Smooth muscle cell (in vitro differentiated cells): ENCODE results near the gene C1QTNF8. TPM values are rescaled to one million over a fixed set of nuclear protein-coding genes. Genes with fewer than 3 reads are reported as not detected.

Experiments
- DNase-seq: peaks from one replicate; lab custom pipeline; 2025; ENCODE audit not compliant: unreplicated experiment; lab: John Stamatoyannopoulos, UW
- H2AFZ ChIP-seq: fragments of 200-600 bp; sonication (generic); 2 replicates; pipeline ENCODE4 v1.6.0; 2016; ENCODE audit warnings: antibody characterized with exemption, low read depth, mild to moderate bottlenecking
- H3F3A ChIP-seq: fragments of 200-600 bp; sonication (generic); 2 replicates; pipeline ENCODE4 v1.6.0; 2017; ENCODE audit warnings: antibody characterized with exemption, low read depth
- H3K27ac ChIP-seq: fragments of 200-600 bp; sonication (generic); 2 replicates; pipeline ENCODE4 v1.5.1; 2016; ENCODE audit warnings: low read depth, mild to moderate bottlenecking
- H3K27me3 ChIP-seq: fragments of 200-600 bp; sonication (generic); 2 replicates; pipeline ENCODE4 v1.6.1; 2016; ENCODE audit warnings: low read depth, mild to moderate bottlenecking
- H3K36me3 ChIP-seq: fragments of 200-600 bp; sonication (generic); 2 replicates; pipeline ENCODE4 v1.5.1; 2016; ENCODE audit warnings: low read depth
- H3K4me1 ChIP-seq: fragments of 200-600 bp; sonication (generic); 2 replicates; pipeline ENCODE4 v1.5.1; 2016; ENCODE audit warnings: low read depth
- H3K4me2 ChIP-seq: fragments of 200-600 bp; sonication (generic); 2 replicates; pipeline ENCODE4 v1.6.0; 2016; ENCODE audit warnings: mild to moderate bottlenecking
- H3K4me3 ChIP-seq: fragments of 200-600 bp; sonication (generic); 2 replicates; pipeline ENCODE4 v1.5.1; 2016; ENCODE audit warnings: mild to moderate bottlenecking
- H3K79me2 ChIP-seq: fragments of 200-600 bp; sonication (generic); 2 replicates; pipeline ENCODE4 v1.6.0; 2016; ENCODE audit warnings: low read depth, mild to moderate bottlenecking
- H3K9ac ChIP-seq: fragments of 200-600 bp; sonication (generic); 2 replicates; pipeline ENCODE4 v1.6.0; 2016; ENCODE audit warnings: low read depth
- H3K9me3 ChIP-seq: fragments of 200-600 bp; sonication (generic); replicated peaks from 2 replicates; pipeline ENCODE4 v1.5.1; 2016; ENCODE audit warnings: low read depth
- H4K20me1 ChIP-seq: fragments of 200-600 bp; sonication (generic); 2 replicates; pipeline ENCODE4 v1.6.0; 2016; ENCODE audit warnings: low read depth
- WGBS: methylation state at CpG from one replicate; pipeline ENCODE4 v1.1.7; 2016; ENCODE audit warnings: low lambda C conversion rate; 5-methylcytosine and 5-hydroxymethylcytosine counted together
- polyA plus RNA-seq: library from polyadenylated mRNA; unstranded; fragments of >200 nt; fragmentation: Nextera tagmentation; extraction: Ambion mirVana; gene quantifications from 2 replicates; pipeline ENCODE4 v1.2.1, GENCODE V29; 2016
- total RNA-seq: library from RNA; depleted of rRNA; stranded (reverse); fragments of >200 nt; gene quantifications from 2 replicates; pipeline ENCODE4 v1.2.3, GENCODE V29; 2014
- TF ChIP-seq, protein P1 (sequence below): fragments of 200-600 bp; sonication (generic); IDR thresholded peaks from 2 replicates; pipeline ENCODE4 v1.5.1; 2017; ENCODE audit warnings: borderline replicate concordance, mild to moderate bottlenecking, antibody characterized with exemption; ENCODE audit not compliant: insufficient read depth, poor library complexity, severe bottlenecking

The C1QTNF8 gene
- total and polyA plus RNA-seq, 2 experiments from 2014 or later: not detected

DNA sequence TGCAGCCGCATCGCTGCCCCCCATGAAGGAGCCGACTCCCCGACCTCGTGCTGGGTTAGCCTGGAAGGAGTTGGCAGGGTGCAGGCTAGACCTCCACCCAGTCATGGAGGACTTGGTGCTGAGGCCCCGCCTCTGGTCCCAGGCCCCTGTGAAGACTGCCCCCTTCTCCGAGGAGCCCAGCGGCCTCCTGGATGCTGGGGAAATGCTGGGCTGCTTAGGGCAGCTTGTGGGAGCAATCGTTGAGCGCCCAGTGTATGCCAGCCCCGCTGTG lies 21.7 kb downstream of the C1QTNF8 start:
- no peak overlapping the region for H3K27ac ChIP-seq
- H3K9me3 ChIP-seq: no peaks in the 10 kb centered on the region
- 78% methylated on average over 10 of the region's 11 CpGs for WGBS
- no peak overlapping the region for H3K4me2 ChIP-seq
- no peaks in the 10 kb centered on the region for H3K79me2 ChIP-seq
- H3K4me1 ChIP-seq: no peaks in the 10 kb centered on the region
- H3K4me3 ChIP-seq: no peak overlapping the region
- no peak for DNase-seq
- H3K9ac ChIP-seq: no peak overlapping the region
- no peaks in the 10 kb centered on the region for H3F3A ChIP-seq
- TF ChIP-seq, protein P1, sequence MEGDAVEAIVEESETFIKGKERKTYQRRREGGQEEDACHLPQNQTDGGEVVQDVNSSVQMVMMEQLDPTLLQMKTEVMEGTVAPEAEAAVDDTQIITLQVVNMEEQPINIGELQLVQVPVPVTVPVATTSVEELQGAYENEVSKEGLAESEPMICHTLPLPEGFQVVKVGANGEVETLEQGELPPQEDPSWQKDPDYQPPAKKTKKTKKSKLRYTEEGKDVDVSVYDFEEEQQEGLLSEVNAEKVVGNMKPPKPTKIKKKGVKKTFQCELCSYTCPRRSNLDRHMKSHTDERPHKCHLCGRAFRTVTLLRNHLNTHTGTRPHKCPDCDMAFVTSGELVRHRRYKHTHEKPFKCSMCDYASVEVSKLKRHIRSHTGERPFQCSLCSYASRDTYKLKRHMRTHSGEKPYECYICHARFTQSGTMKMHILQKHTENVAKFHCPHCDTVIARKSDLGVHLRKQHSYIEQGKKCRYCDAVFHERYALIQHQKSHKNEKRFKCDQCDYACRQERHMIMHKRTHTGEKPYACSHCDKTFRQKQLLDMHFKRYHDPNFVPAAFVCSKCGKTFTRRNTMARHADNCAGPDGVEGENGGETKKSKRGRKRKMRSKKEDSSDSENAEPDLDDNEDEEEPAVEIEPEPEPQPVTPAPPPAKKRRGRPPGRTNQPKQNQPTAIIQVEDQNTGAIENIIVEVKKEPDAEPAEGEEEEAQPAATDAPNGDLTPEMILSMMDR: no peak
- peaks cover 41% of the 10 kb centered on the region for H3K27me3 ChIP-seq
- no peaks in the 10 kb centered on the region for H3K36me3 ChIP-seq
- no peaks in the 10 kb centered on the region for H4K20me1 ChIP-seq
- no peak overlapping the region for H2AFZ ChIP-seq

DNA sequence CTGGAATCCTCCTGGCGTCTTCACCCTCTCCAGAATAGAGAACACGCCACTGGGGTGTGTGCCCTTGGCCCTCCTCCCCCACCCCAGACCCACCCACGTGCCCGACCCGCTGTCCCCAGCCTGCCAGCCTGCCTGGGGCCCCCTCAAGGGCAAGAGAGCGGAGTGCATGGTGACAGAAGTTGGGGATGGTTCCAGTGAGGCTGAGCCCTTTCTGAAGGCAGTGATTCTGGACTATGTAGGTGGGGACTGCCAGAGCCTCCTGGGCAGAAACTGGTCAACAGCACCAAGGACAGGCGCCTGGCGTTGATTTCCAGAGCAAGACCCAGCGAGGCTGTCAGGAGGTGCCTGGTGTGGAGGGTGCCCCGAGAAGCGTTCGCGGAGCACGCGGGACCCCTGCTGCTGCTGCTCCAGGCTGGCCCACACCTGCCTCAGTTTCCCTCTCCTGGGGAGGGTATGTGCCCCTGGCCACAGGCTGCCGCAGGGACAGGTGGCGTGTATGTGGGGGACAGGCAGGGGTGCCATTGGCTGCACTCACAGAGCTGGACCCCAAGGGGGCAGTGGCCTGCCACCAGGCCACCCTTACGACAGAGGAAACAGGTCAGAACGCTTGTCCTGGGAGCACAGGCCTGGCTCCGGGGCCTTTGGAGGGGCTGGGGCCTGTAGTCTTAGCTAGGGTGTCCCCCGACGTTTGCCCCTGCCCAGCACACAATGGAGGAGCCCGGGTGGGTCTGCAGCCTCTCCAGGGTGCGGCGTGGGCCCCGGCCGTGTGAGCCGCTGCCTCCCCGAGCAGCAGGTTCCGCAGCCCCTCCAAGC lies 22.3 kb downstream of the C1QTNF8 start:
- Histone ChIP-seq H4K20me1 (no peaks in the 10 kb centered on the region), H3K27ac (no peak overlapping the region), H3K4me3 (no peak overlapping the region), H2AFZ (no peak overlapping the region), H3K27me3 (peaks cover 41% of the 10 kb centered on the region), H3K9ac (no peak overlapping the region), H3K4me2 (no peak overlapping the region), H3K9me3 (no peaks in the 10 kb centered on the region), H3K4me1 (no peaks in the 10 kb centered on the region), H3K36me3 (no peaks in the 10 kb centered on the region), H3K79me2 (no peaks in the 10 kb centered on the region), H3F3A (no peaks in the 10 kb centered on the region)
- 88% methylated on average over 29 of the region's 30 CpGs for whole genome bisulfite sequencing
- no peak for DNase-seq
- TF ChIP-seq, protein P1: no peak

DNA sequence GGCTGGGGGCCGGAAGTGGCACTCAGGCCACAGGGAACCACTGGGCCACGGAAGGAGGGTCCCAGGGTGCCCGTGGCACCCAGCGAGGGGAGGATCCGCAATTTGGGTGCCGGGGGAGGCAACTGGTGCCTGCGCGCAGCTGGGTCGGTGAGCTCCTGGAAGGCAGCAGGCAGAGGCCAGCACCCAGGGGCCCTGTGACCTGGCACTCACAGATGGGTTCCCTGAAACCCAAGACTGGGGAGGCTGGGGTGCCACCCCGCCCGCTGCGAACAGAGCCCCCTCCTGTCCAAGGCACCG lies 22.8 kb downstream of the C1QTNF8 start:
- H3K27ac ChIP-seq: no peak overlapping the region
- WGBS: 85% methylated on average over 13 of the region's 13 CpGs
- H2AFZ ChIP-seq: no peak overlapping the region
- no peaks in the 10 kb centered on the region for H4K20me1 ChIP-seq
- no peaks in the 10 kb centered on the region for H3K36me3 ChIP-seq
- DNase-seq: no peak
- H3K9ac ChIP-seq: no peak overlapping the region
- no peaks in the 10 kb centered on the region for H3K9me3 ChIP-seq
- TF ChIP-seq, protein P1: no peak
- no peaks in the 10 kb centered on the region for H3K79me2 ChIP-seq
- H3K4me2 ChIP-seq: no peak overlapping the region
- no peaks in the 10 kb centered on the region for H3K4me1 ChIP-seq
- H3K27me3 ChIP-seq: peaks cover 41% of the 10 kb centered on the region
- H3K4me3 ChIP-seq: no peak overlapping the region
- H3F3A ChIP-seq: no peaks in the 10 kb centered on the region
